HepG2 (cell line): ENCODE results near the gene UGT1A7. TPM values are rescaled to one million over a fixed set of nuclear protein-coding genes. Genes with fewer than 3 reads are reported as not detected.

Experiments
- CBX5 ChIP-seq: sonication (generic); formaldehyde crosslinking; IDR thresholded peaks from 2 replicates; pipeline ENCODE4 v1.4.0; 2020; ENCODE audit warnings: missing genetic modification reagents, borderline replicate concordance
- NFYC ChIP-seq: IDR thresholded peaks from 2 replicates; pipeline ENCODE4 v1.6.1; 2016; ENCODE audit warnings: missing genetic modification reagents, missing compliant biosample characterization
- RELA ChIP-seq: sonication (generic); formaldehyde crosslinking; IDR thresholded peaks from 2 replicates; pipeline ENCODE4 v1.4.0; 2020; ENCODE audit warnings: missing genetic modification reagents
- SOX6 ChIP-seq, 2 experiments: fragments of 450-650 bp in 1 of 2; sonication (generic) in 1 of 2; formaldehyde crosslinking in 1 of 2; IDR thresholded peaks; 2 replicates each; pipeline versions ENCODE4 v1.4.0 to v1.6.1; 2017 to 2020; ENCODE audit warnings: antibody characterized with exemption in 1 of 2, mild to moderate bottlenecking in 1 of 2, missing genetic modification reagents in 1 of 2
- XBP1 ChIP-seq: sonication (generic); formaldehyde crosslinking; IDR thresholded peaks from 2 replicates; pipeline ENCODE4 v1.5.0; 2020; ENCODE audit warnings: missing genetic modification reagents
- XRCC5 ChIP-seq: fragments of 200-400 bp; formaldehyde crosslinking; optimal IDR thresholded peaks from 2 replicates; pipeline ENCODE3; 2017; ENCODE audit warnings: mild to moderate bottlenecking, low read length
- YEATS2 ChIP-seq: sonication (generic); formaldehyde crosslinking; IDR thresholded peaks from 2 replicates; pipeline ENCODE4 v1.4.0; 2020; ENCODE audit warnings: missing genetic modification reagents, borderline replicate concordance
- ZNF33A ChIP-seq: sonication (generic); formaldehyde crosslinking; IDR thresholded peaks from 2 replicates; pipeline ENCODE4 v1.5.1; 2020; ENCODE audit warnings: missing genetic modification reagents, mild to moderate bottlenecking, moderate library complexity, borderline replicate concordance
- ZNF775 ChIP-seq: sonication (generic); formaldehyde crosslinking; IDR thresholded peaks from 2 replicates; pipeline ENCODE4 v1.4.0; 2020; ENCODE audit warnings: missing genetic modification reagents, mild to moderate bottlenecking, moderate library complexity, borderline replicate concordance
- polyA plus RNA-seq, 8 experiments: library from polyadenylated mRNA; depleted of rRNA in 3 of 8; stranded (reverse) in 7 of 8; unstranded in 1 of 8; fragments of >200 nt; fragmentation: Illumina TruSeq in 4 of 8; extraction: Trizol in 4 of 8; gene quantifications; 2 replicates each; pipeline versions ENCODE4 v1.2.1 to v1.2.3, GENCODE V29; 2011 to 2016; ENCODE audit warnings: low read depth in 4 of 8, missing spikeins in 1 of 8, mixed read lengths in 1 of 8; ENCODE audit not compliant: insufficient read depth in 1 of 8
- total RNA-seq, 5 experiments: library from RNA; depleted of rRNA; stranded (reverse); fragments of >200 nt; fragmentation: Illumina TruSeq; extraction: Trizol; gene quantifications; 2 replicates each; pipeline ENCODE4 v1.2.3, GENCODE V29; 2016; ENCODE audit warnings: low read depth in 1 of 5
- TF ChIP-seq, protein P1 (sequence below): sonication (generic); formaldehyde crosslinking; IDR thresholded peaks from 2 replicates; pipeline ENCODE4 v1.5.1; 2020; ENCODE audit warnings: mild to moderate bottlenecking, moderate library complexity, missing genetic modification reagents
- TF ChIP-seq, protein P2 (sequence below): sonication (generic); formaldehyde crosslinking; IDR thresholded peaks from 2 replicates; pipeline ENCODE4 v1.4.0; 2020; ENCODE audit warnings: missing genetic modification reagents

The UGT1A7 gene
- total and polyA plus RNA-seq, 2 of the 13 experiments (the other 11 are each of a cell fraction or from before 2014, with no cell fraction given) = not detected

DNA sequence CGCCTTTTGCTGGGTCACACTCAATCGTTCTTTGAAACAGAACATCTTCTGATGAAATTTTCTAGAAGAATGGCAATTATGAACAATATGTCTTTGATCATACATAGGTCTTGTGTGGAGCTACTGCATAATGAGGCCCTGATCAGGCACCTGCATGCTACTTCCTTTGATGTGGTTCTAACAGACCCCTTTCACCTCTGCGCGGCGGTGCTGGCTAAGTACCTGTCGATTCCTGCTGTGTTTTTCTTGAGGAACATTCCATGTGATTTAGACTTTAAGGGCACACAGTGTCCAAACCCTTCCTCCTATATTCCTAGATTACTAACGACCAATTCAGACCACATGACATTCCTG, 31.5 kb downstream of the UGT1A7 start (continued):
- TF ChIP-seq NFYC (CRISPR knock-in tag) (no peak), ZNF775 (no peak), XBP1 (CRISPR knock-in tag) (no peak), YEATS2 (CRISPR knock-in tag) (no peak), CBX5 (CRISPR knock-in tag) (no peak), ZNF33A (CRISPR knock-in tag) (no peak), SOX6 (IDR thresholded peaks at IDR 0.05) (no peak), SOX6 (CRISPR knock-in tag; IDR thresholded peaks at IDR 0.05) (no peak), RELA (CRISPR knock-in tag) (no peak), XRCC5 (no peak)
- TF ChIP-seq, protein P1, sequence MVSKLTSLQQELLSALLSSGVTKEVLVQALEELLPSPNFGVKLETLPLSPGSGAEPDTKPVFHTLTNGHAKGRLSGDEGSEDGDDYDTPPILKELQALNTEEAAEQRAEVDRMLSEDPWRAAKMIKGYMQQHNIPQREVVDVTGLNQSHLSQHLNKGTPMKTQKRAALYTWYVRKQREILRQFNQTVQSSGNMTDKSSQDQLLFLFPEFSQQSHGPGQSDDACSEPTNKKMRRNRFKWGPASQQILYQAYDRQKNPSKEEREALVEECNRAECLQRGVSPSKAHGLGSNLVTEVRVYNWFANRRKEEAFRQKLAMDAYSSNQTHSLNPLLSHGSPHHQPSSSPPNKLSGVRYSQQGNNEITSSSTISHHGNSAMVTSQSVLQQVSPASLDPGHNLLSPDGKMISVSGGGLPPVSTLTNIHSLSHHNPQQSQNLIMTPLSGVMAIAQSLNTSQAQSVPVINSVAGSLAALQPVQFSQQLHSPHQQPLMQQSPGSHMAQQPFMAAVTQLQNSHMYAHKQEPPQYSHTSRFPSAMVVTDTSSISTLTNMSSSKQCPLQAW (CRISPR knock-in tag) = no peak
- TF ChIP-seq, protein P2, sequence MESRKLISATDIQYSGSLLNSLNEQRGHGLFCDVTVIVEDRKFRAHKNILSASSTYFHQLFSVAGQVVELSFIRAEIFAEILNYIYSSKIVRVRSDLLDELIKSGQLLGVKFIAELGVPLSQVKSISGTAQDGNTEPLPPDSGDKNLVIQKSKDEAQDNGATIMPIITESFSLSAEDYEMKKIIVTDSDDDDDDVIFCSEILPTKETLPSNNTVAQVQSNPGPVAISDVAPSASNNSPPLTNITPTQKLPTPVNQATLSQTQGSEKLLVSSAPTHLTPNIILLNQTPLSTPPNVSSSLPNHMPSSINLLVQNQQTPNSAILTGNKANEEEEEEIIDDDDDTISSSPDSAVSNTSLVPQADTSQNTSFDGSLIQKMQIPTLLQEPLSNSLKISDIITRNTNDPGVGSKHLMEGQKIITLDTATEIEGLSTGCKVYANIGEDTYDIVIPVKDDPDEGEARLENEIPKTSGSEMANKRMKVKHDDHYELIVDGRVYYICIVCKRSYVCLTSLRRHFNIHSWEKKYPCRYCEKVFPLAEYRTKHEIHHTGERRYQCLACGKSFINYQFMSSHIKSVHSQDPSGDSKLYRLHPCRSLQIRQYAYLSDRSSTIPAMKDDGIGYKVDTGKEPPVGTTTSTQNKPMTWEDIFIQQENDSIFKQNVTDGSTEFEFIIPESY (CRISPR knock-in tag) = no peak
